Astrocyte of the cerebellum (primary cell): ENCODE data around the gene NKX6-2.
"Not testable (repeated sequence)": the region's sequence is repeated elsewhere in the genome, so short reads cannot be mapped to it uniquely, and the experiment has no call there.

Experiments used
- DNase-seq: peaks from one replicate; pipeline ENCODE4 v3.0.0-alpha.2; 2011; ENCODE audit warnings: low read depth
- H3K4me3 ChIP-seq: 2 replicates; pipeline ENCODE4 v1.5.1; 2011; ENCODE audit warnings: mild to moderate bottlenecking, low read depth, low read length, moderate library complexity
- in situ Hi-C: cut with HindIII; loops from 2 replicates; pipeline ENCODE4 v1.10.0; 2017; ENCODE audit warnings: low sequenced_read_pairs
- TF ChIP-seq, protein P1 (sequence below): IDR thresholded peaks from 2 replicates; pipeline ENCODE4 v1.5.1; 2012; ENCODE audit warnings: low read length, low read depth, moderate library complexity, mild to moderate bottlenecking; ENCODE audit errors: missing control alignments

The NKX6-2 gene

GRCh38 chr10:132774902-132775863, 10.8 kb downstream of the NKX6-2 start:
- H3K4me3 ChIP-seq = no peak overlapping the region
- DNase-seq = no peak
- TF ChIP-seq, protein P1, sequence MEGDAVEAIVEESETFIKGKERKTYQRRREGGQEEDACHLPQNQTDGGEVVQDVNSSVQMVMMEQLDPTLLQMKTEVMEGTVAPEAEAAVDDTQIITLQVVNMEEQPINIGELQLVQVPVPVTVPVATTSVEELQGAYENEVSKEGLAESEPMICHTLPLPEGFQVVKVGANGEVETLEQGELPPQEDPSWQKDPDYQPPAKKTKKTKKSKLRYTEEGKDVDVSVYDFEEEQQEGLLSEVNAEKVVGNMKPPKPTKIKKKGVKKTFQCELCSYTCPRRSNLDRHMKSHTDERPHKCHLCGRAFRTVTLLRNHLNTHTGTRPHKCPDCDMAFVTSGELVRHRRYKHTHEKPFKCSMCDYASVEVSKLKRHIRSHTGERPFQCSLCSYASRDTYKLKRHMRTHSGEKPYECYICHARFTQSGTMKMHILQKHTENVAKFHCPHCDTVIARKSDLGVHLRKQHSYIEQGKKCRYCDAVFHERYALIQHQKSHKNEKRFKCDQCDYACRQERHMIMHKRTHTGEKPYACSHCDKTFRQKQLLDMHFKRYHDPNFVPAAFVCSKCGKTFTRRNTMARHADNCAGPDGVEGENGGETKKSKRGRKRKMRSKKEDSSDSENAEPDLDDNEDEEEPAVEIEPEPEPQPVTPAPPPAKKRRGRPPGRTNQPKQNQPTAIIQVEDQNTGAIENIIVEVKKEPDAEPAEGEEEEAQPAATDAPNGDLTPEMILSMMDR = no peak
- in situ Hi-C loops = loop anchor here (5.0 kb wide), 1 partner anchor 83 kb away; no protein-coding TSS in a partner anchor

GRCh38 chr10:132774181-132774901, 11.6 kb downstream of the NKX6-2 start:
- H3K4me3 ChIP-seq = no peak overlapping the region
- TF ChIP-seq, protein P1 = no peak
- in situ Hi-C loops = loop anchor here (5.0 kb wide), 1 partner anchor 82 kb away; no protein-coding TSS in a partner anchor
- DNase-seq = no peak

DNA sequence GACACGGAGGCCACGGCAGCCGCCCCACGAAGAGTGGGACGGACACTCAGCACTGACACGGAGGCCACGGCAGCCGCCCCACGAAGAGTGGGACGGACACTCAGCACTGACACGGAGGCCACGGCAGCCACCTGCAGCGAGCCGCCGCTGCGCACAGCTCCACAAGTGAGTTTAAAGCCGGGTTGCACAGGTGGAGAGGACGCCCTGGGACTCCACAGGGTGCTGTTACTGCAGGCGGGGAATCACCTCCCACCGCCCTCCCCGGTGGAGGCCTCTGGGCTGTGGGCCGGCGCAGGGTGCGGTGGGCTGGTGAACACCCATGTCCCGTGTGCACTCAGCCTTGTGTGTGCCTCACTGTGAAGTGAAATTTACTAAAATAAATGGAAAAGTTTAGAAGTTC, 13.1 kb downstream of the NKX6-2 start:
- not testable (repeated sequence) for DNase-seq, H3K4me3 ChIP-seq
- in situ Hi-C loops = loop anchor here (5.0 kb wide), 1 partner anchor 81 kb away; no protein-coding TSS in a partner anchor

GRCh38 chr10:132770061-132771021, 15.6 kb downstream of the NKX6-2 start:
- TF ChIP-seq, protein P1 = no peak
- no peak for DNase-seq
- no peak overlapping the region for H3K4me3 ChIP-seq
- in situ Hi-C loops = loop anchor here (5.0 kb wide), 1 partner anchor 78 kb away; no protein-coding TSS in a partner anchor

- in situ Hi-C loops = no loop called here
- TF ChIP-seq, protein P1 = no peak
- DNase-seq = no peak
- no peak overlapping the region for H3K4me3 ChIP-seq
Observed at GRCh38 chr10:132768346-132769248, 17.4 kb downstream of the NKX6-2 start.

GRCh38 chr10:132766291-132766690, 19.7 kb downstream of the NKX6-2 start:
- in situ Hi-C loops = no loop called here

More at GRCh38 chr10:132766291-132766690, 19.7 kb downstream of the NKX6-2 start:
- no peak for DNase-seq
- no peak overlapping the region for H3K4me3 ChIP-seq
- TF ChIP-seq, protein P1 = no peak
